Activated T-cell treated with anti-CD3 and anti-CD28 coated beads for 24 hours (primary cell): ENCODE data around the gene TGFBR2.

Experiments
- DNase-seq: peaks from one replicate; pipeline ENCODE4 v3.0.0-alpha.2; 2020; ENCODE audit warnings: low read depth

The TGFBR2 gene

GRCh38 chr3:30637310-30638219 lies 31.2 kb downstream of the TGFBR2 start:
- DNase-seq, result no peak

DNA sequence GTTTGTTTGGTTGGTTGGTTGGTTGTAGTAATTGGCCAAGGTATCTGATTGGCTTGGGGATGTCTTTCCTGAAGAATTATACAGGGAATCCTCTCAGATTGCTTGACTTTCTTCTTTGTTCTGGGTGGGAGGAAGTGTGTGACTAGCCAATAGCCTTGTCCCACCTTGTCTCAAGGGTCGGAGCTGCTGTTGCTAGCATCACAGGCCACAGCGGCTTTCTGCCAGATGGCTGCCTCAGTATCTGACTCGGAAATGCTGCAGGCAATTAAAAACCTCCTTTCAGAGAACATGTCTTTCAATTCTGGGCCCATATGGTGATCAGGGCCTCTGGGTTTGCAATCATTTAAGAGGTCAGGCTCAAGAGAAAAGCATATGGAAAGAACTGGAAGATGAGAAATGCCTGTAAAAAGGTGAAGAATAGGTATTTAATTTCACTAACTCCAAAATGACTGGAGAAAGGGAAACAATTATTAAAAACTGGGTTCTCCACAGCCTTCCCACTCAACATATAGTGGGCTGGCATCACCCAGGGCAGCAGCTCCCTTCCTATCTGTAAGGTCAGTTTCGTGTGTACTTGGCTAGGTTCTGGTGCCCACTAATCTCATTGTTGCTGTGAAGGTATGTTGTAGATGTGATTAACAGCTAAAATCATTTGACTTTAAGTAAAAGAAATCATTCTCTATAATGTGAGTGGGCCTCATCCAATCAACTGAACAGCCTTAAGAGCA lies 32.4 kb downstream of the TGFBR2 start:
- no peak for DNase-seq

GRCh38 chr3:30639937-30640336 lies 33.5 kb downstream of the TGFBR2 start:
- DNase-seq, result no peak

GRCh38 chr3:30640851-30641250 lies 34.5 kb downstream of the TGFBR2 start:
- DNase-seq, result no peak

DNA sequence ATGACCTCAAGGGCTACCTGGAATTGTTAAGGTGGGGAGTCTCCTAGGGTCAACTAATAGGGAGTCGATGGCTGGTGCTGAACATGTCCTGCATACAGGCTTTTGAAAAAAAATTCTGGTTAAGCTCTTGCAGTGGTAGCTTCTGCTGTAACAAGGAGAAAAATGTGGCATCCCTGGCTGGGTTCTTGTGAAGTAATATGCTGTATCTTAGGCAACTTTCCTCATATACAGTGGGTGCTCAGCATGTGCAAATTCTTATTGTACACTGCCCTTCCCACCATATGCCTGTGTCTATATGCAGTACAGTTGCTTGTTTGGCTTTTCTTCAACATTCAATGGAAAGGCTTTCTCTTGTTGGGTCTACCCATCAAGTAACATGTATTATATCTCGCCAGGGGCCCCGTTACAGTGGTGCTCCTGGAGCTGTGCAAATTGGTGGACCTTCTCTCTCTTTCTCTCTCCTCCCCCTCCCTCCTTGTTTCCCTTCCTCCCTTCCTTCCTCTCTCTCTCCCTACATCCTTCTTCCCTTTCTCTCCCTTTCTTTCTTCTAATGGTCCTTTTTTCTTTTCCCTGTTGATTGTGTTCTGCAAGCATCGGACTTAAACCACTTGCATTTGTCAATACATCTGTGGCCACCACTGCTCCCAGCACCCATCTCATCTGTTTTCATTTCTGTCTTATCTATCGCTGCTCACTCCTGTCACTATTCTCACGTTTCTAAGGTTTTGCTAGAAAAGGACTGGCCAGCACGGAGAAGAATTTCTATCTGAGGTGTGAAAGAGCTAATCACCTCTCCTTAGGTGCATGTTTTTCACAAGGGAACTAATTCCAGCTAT lies 35.2 kb downstream of the TGFBR2 start:
- DNase-seq, result no peak

- DNase-seq, result no peak
Measured at GRCh38 chr3:30642849-30643361, 36.5 kb downstream of the TGFBR2 start.

GRCh38 chr3:30643763-30644462 lies 37.5 kb downstream of the TGFBR2 start:
- DNase-seq, result no peak

DNA sequence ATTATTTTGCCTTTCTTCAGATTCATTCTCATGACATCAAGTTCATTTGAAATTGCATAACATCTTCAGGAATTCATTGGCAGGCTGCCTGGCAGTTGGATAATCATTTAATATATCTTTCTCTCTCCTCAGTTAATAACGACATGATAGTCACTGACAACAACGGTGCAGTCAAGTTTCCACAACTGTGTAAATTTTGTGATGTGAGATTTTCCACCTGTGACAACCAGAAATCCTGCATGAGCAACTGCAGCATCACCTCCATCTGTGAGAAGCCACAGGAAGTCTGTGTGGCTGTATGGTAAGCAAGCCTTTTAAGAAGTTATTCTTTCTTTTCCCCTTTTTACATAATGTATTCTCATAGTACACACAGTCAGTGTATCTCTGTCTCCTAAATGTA lies 38.2 kb downstream of the TGFBR2 start:
- no peak for DNase-seq

DNA sequence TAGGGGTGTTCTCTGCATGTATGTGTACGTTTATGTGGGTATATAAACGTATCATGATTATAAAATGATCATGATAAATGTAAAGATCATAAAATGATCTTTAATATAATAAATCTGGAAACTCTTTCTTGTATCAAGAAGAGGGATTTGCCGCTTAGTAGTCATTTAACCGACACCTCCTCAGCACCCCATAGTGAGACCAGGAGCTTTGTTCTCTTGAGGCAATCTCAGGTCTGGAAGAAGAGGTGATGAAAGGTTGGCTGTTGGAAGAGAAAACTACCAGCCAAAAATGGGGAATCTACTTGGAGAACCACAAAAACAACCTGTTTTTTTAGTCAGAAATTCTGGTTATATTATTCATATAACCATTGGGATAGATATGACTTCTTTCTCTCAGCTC lies 38.7 kb downstream of the TGFBR2 start:
- DNase-seq, result no peak

DNA sequence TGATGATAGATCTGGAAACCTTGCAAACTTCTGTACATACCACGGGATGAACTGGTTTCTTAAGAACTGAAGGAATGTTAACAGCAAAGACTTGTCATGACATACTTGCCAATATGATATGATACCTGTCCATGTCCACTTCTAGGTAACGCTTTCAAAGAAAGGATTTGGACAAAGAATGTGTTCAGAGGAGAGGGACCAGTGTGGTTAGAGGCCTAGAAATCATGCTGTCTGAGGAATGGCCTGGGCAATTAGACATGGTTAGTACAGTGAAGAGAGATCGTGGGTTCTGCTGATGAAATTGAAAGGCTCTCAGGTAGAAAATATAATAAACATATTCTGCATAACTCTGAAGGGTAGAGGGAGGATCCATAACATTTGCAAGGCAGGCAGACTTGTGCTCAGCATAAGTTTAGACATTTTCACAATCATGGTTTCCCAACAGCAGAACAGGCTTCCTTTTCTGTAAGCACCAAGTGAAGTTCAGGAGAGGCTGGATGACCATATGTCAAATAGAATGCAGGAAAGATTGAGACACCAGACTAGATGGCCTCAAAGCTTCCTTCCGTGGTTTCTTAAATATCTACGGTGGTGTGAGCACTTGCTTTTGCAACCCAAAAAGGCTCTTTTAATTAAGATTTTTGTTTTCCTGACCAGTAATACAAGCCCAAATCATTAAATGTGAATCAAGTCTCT lies 39.9 kb downstream of the TGFBR2 start:
- no peak for DNase-seq

DNA sequence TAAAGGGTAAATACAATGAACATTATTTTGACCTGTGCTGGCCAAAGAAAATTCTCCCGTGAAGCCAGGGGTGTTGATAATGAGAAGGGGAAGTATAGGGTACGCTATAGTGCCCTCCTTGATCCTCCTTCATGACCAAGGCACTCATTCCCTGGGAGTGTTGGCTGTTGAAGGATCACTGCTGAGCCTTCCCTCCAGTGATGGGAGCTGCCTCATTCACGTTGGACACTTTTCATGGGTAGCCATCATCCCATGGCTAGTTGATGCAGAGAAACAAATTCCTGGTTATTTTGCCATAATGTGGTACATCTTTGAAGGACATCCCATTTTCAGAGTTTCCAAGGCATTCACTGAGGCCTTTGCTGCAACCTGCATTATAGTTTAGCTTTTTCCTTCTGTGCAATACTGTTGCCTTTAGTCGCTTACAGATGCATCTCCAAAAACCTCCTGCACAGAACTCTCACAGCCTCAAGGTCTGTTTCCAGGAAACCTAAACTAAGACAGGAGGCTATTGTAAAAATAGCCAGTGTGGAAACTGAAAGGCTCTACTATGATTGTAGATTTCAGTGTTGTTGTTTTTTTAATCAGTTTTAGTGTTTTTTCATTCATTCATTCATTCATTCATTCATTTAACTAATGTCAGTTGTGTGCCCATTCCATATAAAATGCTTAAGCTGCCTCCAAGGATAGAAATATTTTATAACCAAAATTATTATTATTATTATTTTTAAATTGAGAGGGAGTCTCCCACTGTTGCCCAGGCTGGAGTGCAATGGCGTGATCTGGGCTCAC lies 40.8 kb downstream of the TGFBR2 start:
- no peak for DNase-seq

GRCh38 chr3:30648670-30649357 lies 42.4 kb downstream of the TGFBR2 start:
- DNase-seq, result no peak

GRCh38 chr3:30649572-30650318 lies 43.3 kb downstream of the TGFBR2 start:
- DNase-seq, result no peak

DNA sequence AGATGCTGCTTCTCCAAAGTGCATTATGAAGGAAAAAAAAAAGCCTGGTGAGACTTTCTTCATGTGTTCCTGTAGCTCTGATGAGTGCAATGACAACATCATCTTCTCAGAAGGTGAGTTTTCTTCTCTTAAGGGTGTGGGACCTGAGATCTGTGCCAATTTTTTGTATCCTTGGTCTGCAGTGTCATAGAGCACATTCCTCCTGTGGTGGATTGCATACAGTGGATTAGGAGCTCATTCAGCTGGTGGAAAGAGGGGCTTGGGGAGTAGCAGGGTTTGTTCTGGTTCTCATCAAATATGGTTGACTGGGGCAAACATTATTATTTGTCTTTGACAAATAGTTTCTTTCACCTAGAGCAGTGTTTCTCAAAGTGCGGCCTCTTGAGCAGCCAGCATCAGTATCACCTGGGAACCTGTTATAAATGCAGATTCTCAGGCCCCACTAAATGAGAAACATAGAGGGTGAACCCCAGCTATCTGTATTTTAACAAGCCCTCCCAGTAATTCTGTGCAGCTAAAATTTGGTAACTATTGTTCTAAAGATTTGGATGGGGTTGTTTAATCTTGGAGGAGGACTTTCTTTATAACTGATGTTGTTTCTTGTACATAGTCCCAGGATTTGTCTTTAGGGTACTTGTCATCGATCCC lies 44.1 kb downstream of the TGFBR2 start:
- DNase-seq, result no peak

GRCh38 chr3:30654269-30654668 lies 47.9 kb downstream of the TGFBR2 start:
- DNase-seq, result no peak

GRCh38 chr3:30655187-30655812 lies 48.9 kb downstream of the TGFBR2 start:
- no peak for DNase-seq

GRCh38 chr3:30656624-30657141 lies 50.3 kb downstream of the TGFBR2 start:
- DNase-seq, result no peak

DNA sequence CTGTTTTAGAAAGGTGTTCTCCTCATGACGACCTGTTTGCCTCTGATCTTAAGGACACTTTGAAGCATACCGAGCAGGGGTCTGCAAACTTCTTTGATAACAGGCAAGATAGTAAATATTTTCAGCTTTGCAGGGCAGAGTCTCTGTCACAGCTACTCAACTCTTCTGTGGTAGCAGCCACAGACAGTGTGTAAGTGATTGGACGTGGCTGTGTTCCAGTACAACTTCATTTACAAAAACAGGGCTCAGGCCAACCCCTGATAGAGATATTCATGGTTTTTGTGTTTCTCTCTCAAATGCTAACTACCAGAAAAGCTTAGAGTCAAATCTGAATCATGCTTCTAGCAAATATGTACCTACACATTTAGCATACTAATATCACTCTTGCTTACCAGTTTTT lies 51.5 kb downstream of the TGFBR2 start:
- no peak for DNase-seq
